Dendritic cell treated with granulocyte-macrophage colony-stimulating factor and Interleukin-4, amounts not matched to agents 40 ng/mL and 50 ng/mL, for 4 days (primary cell): ENCODE data around the gene GDPGP1.

Experiments
- H3K27ac Mint-ChIP-seq: one replicate; pipeline ENCODE4 v1.8.0; 2022; ENCODE audit warnings: mild to moderate bottlenecking, mixed read lengths
- H3K27me3 Mint-ChIP-seq: one replicate; pipeline ENCODE4 v1.8.0; 2022; ENCODE audit warnings: mild to moderate bottlenecking, mixed read lengths
- H3K36me3 Mint-ChIP-seq: one replicate; pipeline ENCODE4 v1.8.0; 2022; ENCODE audit warnings: low read depth, mixed read lengths
- H3K4me1 Mint-ChIP-seq: one replicate; pipeline ENCODE4 v1.8.0; 2022; ENCODE audit warnings: low read depth, mixed read lengths
- H3K4me3 Mint-ChIP-seq: one replicate; pipeline ENCODE4 v1.8.0; 2022; ENCODE audit warnings: mild to moderate bottlenecking, moderate library complexity, mixed read lengths
- H3K9me3 Mint-ChIP-seq: one replicate; pipeline ENCODE4 v1.8.0; 2022; ENCODE audit warnings: mixed read lengths
- intact Hi-C: fragments of 100-400 bp; cut with micrococcal nuclease; formaldehyde crosslinking; loops from one replicate; pipeline ENCODE4 v1.15.0; 2022

Gene GDPGP1

GRCh38 chr15:90200534-90201129 lies 33.4 kb upstream of the GDPGP1 start:
- Mint-ChIP-seq H3K27me3 (peaks cover 7% of the 10 kb centered on the region), H3K4me1 (peaks cover 64% of the 10 kb centered on the region), H3K4me3 (peak overlapping the region; percentile 80), H3K36me3 (peaks cover 17% of the 10 kb centered on the region), H3K9me3 (no peaks in the 10 kb centered on the region), H3K27ac (peak overlapping the region; percentile 84)
- intact Hi-C loops: no loop called here

DNA sequence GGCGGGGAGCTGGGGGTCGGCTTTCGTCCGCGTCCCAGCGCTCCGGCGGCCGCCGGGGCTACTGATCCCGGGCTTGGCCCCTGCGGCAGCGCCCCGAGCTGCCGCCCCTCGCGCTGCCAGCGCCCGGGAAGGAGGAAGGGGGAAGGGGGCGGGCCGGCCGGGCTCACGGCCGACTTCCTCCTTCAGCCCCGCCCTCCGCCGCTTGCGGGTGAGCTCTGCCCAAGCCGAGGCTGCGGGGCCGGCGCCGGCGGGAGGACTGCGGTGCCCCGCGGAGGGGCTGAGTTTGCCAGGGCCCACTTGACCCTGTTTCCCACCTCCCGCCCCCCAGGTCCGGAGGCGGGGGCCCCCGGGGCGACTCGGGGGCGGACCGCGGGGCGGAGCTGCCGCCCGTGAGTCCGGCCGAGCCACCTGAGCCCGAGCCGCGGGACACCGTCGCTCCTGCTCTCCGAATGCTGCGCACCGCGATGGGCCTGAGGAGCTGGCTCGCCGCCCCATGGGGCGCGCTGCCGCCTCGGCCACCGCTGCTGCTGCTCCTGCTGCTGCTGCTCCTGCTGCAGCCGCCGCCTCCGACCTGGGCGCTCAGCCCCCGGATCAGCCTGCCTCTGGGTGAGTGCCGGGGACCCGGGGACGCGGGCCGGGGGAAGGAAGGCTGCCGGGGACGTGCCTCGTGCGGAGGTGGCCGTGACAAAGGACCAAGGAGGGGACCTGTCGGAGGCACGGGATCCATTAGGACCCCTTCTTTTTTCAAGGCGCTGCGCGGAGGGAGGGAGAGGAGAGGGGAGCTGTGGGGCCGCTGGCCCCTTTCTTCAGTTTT lies 32.7 kb upstream of the GDPGP1 start, which contains the start of gene SEMA4B:
Gene SEMA4B (plus strand): TSS at position 201 of the 814 bp plus-strand sequence. CDS start 249 bp downstream, at position 450.
- H3K4me1 Mint-ChIP-seq: peaks cover 69% of the 10 kb centered on the region
- no peaks in the 10 kb centered on the region for H3K9me3 Mint-ChIP-seq
- intact Hi-C loops: no loop called here
- peak within 1 kb of the TSS; percentile 80 for H3K4me3 Mint-ChIP-seq
- H3K27me3 Mint-ChIP-seq: peaks cover 7% of the 10 kb centered on the region
- peak within 1 kb of the TSS; percentile 84 for H3K27ac Mint-ChIP-seq
- peaks cover 21% of the 10 kb centered on the region for H3K36me3 Mint-ChIP-seq

DNA sequence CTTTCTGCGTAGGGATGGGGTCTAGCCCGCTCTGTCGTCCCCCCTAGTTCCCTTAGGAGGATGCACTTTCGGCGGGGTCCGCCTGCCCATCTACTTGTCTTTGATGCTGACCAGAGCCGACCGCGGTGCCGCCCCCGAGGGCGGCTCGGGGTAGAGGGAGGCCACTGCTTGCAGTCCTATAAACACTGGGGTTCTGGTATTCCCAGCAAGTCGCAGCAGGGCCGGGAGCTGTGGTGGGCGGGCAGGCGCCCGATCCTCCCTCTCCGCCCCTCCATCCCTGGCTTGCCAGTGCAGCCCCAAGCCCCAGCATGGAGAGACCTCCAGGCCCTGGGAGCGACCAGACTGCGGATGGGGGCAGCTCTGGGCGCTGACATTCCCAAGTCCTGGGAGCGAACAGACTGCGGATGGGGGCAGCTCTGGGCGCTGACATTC lies 32.0 kb upstream of the GDPGP1 start:
- peaks cover 27% of the 10 kb centered on the region for H3K36me3 Mint-ChIP-seq
- peaks cover 71% of the 10 kb centered on the region for H3K4me1 Mint-ChIP-seq
- H3K4me3 Mint-ChIP-seq: peak overlapping the region; percentile 80
- H3K9me3 Mint-ChIP-seq: no peaks in the 10 kb centered on the region
- H3K27ac Mint-ChIP-seq: peak overlapping the region; percentile 84
- intact Hi-C loops: no loop called here
- H3K27me3 Mint-ChIP-seq: peaks cover 7% of the 10 kb centered on the region

DNA sequence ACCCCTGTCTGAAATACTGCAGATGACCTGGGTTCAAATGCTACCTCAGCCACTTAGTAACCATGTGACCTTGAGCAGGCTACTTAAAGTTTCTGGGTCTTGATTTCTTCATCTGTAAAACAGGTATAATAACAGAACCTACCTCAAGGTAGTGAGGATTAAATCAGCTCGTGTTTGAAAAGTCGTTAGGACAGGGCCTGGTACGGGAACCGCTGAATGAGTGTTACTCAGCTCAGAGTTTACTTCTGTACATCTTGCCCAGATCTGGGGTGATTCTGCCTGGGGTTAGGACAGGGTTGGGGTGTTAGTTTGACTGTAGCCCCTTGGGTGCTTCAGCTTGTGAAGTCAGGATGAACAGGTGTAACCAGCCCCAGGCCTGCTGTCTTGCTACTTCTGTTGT lies 31.1 kb upstream of the GDPGP1 start:
- intact Hi-C loops: no loop called here
- Mint-ChIP-seq H3K27ac (no peak overlapping the region), H3K36me3 (peaks cover 30% of the 10 kb centered on the region), H3K4me3 (no peak overlapping the region), H3K9me3 (no peaks in the 10 kb centered on the region), H3K4me1 (peaks cover 71% of the 10 kb centered on the region), H3K27me3 (peaks cover 7% of the 10 kb centered on the region)

GRCh38 chr15:90203473-90203872 lies 30.5 kb upstream of the GDPGP1 start:
- Mint-ChIP-seq H3K36me3 (peaks cover 30% of the 10 kb centered on the region), H3K4me3 (no peak overlapping the region), H3K27me3 (peaks cover 7% of the 10 kb centered on the region), H3K4me1 (peaks cover 68% of the 10 kb centered on the region), H3K9me3 (no peaks in the 10 kb centered on the region), H3K27ac (no peak overlapping the region)
- intact Hi-C loops: no loop called here

DNA sequence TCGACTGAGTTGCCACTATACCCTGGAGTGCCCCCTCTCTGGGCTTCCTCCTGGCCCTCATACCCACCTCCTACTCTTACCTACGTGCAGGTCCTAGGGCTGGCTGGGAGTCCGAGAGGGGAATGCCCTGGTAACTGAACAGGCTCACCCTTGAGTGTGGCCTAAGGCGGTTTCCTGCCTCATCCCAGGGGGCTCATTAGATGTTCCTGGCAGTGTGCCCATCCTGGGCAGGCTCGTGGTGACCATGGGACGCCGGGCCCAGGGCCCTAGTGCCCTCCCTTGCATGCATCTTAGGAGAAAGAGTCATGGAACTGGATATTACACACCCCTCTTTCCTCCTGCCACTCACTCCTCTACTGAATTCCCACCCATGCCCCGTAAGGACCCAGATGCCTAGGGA lies 30.1 kb upstream of the GDPGP1 start:
- Mint-ChIP-seq H3K4me1 (peaks cover 65% of the 10 kb centered on the region), H3K27me3 (peaks cover 7% of the 10 kb centered on the region), H3K36me3 (peaks cover 32% of the 10 kb centered on the region), H3K4me3 (no peak overlapping the region), H3K9me3 (no peaks in the 10 kb centered on the region), H3K27ac (no peak overlapping the region)
- intact Hi-C loops: no loop called here

- Mint-ChIP-seq H3K4me3 (no peak overlapping the region), H3K9me3 (no peaks in the 10 kb centered on the region), H3K27ac (no peak overlapping the region), H3K27me3 (peaks cover 7% of the 10 kb centered on the region), H3K4me1 (peaks cover 67% of the 10 kb centered on the region), H3K36me3 (peaks cover 45% of the 10 kb centered on the region)
- intact Hi-C loops: no loop called here
Measured at GRCh38 chr15:90205050-90205848, 28.8 kb upstream of the GDPGP1 start.

DNA sequence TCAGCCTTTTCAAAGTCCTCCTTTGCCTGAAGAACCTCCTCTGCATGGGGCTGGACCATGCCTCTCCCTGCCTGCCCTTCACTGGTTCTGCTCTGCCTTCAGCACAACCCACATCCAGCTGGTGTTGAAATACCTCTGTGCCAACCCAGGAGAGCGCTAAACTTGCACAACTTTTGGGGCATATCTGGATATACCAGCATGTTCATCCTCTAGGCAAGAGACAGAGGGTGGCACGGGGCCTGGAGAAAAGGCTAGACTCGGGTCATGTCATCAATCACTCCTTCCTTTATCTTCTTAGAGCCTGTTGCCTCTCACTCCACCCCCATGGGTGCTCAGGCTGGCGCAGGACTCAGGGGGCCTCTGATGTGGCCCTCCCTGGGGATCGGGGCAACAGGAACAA lies 28.1 kb upstream of the GDPGP1 start:
- Mint-ChIP-seq H3K4me1 (peaks cover 67% of the 10 kb centered on the region), H3K27me3 (peaks cover 7% of the 10 kb centered on the region), H3K27ac (no peak overlapping the region), H3K9me3 (no peaks in the 10 kb centered on the region), H3K36me3 (peaks cover 51% of the 10 kb centered on the region), H3K4me3 (no peak overlapping the region)
- intact Hi-C loops: no loop called here

DNA sequence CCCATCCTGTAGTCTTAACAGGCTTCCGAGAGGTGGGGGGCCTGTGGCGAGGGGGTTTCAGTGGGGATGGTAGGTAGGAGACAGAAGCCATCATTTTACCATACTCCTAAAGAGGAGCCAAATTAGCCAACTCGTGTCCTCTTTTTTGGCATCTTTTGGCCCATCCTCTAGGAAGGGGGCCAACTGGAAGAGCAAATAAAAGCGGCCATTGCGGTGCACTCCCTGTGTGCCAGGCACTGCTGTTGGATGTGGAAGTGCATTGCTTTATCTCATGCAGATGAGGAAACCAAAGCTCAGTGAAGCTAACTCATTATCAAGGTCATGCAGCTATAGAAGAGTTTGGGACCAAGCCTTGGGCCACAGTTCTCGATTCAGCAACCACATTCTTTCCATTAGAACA lies 26.8 kb upstream of the GDPGP1 start:
- H3K9me3 Mint-ChIP-seq: no peaks in the 10 kb centered on the region
- H3K27ac Mint-ChIP-seq: no peak overlapping the region
- H3K36me3 Mint-ChIP-seq: peaks cover 52% of the 10 kb centered on the region
- peaks cover 76% of the 10 kb centered on the region for H3K4me1 Mint-ChIP-seq
- peaks cover 4% of the 10 kb centered on the region for H3K27me3 Mint-ChIP-seq
- H3K4me3 Mint-ChIP-seq: no peak overlapping the region
- intact Hi-C loops: no loop called here

DNA sequence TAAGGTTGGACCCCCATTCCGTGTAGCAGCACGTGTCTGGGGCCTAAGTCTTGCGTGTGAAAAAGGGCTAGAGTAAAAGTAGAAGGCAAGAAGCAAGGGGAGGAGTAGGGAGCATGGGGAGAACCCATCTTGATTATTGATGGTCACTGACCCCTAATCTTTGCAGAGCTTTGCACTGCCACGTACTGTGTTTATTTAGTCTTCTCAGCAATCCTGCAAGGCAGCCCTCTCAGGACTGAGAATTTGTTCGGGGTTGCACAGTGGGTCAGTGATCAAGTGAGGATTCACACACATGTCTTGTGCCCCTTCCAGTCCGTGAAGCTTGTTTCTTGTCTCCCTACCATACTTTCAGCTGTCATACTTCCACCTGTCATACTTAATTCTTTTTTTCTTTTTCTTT lies 25.7 kb upstream of the GDPGP1 start:
- peaks cover 73% of the 10 kb centered on the region for H3K4me1 Mint-ChIP-seq
- no peak overlapping the region for H3K27ac Mint-ChIP-seq
- H3K9me3 Mint-ChIP-seq: no peaks in the 10 kb centered on the region
- no peaks in the 10 kb centered on the region for H3K27me3 Mint-ChIP-seq
- intact Hi-C loops: no loop called here
- no peak overlapping the region for H3K4me3 Mint-ChIP-seq
- H3K36me3 Mint-ChIP-seq: peaks cover 52% of the 10 kb centered on the region

- no peaks in the 10 kb centered on the region for H3K27me3 Mint-ChIP-seq
- peak overlapping the region; percentile 68 for H3K27ac Mint-ChIP-seq
- intact Hi-C loops: no loop called here
- peaks cover 72% of the 10 kb centered on the region for H3K4me1 Mint-ChIP-seq
- H3K4me3 Mint-ChIP-seq: no peak overlapping the region
- H3K9me3 Mint-ChIP-seq: no peaks in the 10 kb centered on the region
- peaks cover 44% of the 10 kb centered on the region for H3K36me3 Mint-ChIP-seq
Measured at GRCh38 chr15:90209591-90209990, 24.4 kb upstream of the GDPGP1 start.

DNA sequence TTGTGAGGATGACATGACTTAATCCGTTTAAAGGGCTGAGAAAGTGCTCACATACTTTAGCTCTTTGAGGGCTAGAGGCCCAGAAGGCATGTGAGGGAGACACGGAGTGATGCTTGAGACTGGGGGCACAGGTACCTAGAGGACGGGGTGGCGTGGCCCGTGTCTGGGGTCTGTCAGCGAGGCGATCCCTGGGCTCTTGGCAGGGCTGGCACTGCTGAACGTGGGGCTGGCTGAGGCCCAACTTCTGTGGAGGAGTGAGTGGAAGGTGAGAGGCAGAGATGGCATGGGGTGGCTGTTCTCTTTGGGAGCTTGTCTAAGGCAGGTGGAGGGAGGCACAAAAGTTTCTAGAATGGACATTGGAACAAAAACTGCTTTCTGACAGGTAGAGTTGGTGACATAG lies 23.4 kb upstream of the GDPGP1 start:
- peaks cover 66% of the 10 kb centered on the region for H3K4me1 Mint-ChIP-seq
- H3K9me3 Mint-ChIP-seq: no peaks in the 10 kb centered on the region
- intact Hi-C loops: no loop called here
- peaks cover 37% of the 10 kb centered on the region for H3K36me3 Mint-ChIP-seq
- H3K27ac Mint-ChIP-seq: peak overlapping the region; percentile 68
- no peaks in the 10 kb centered on the region for H3K27me3 Mint-ChIP-seq
- H3K4me3 Mint-ChIP-seq: no peak overlapping the region

GRCh38 chr15:90211009-90211408 lies 23.0 kb upstream of the GDPGP1 start:
- no peaks in the 10 kb centered on the region for H3K27me3 Mint-ChIP-seq
- H3K9me3 Mint-ChIP-seq: no peaks in the 10 kb centered on the region
- no peak overlapping the region for H3K4me3 Mint-ChIP-seq
- intact Hi-C loops: no loop called here
- H3K36me3 Mint-ChIP-seq: peaks cover 37% of the 10 kb centered on the region
- peaks cover 62% of the 10 kb centered on the region for H3K4me1 Mint-ChIP-seq
- H3K27ac Mint-ChIP-seq: peak overlapping the region; percentile 68
